OCI-LY7 (cell line): Measurements from ENCODE around the gene RASA1. TPM values are rescaled to one million over a fixed set of nuclear protein-coding genes. Genes with fewer than 3 reads are reported as not detected.

Source experiments
- BruUV-seq: library from RNA; stranded (reverse); fragments of 400-500 nt; replicated peaks from 2 replicates; lab custom pipeline; 2021; lab: Mats Ljungman, UMichigan
- CTCF ChIA-PET: fragments of 300-600 bp; sonication (Branson Sonifier 250); formaldehyde crosslinking; loops from one replicate; lab custom pipeline; 2022; ENCODE audit warnings: antibody characterized with exemption; ENCODE audit not compliant: unreplicated experiment; lab: Charles Lee
- POLR2A ChIA-PET: fragments of 300-600 bp; sonication (Branson Sonifier 250); formaldehyde crosslinking; loops from one replicate; lab custom pipeline; 2022; ENCODE audit warnings: antibody characterized with exemption; lab: Charles Lee
- DNase-seq: peaks from one replicate; pipeline ENCODE4 v3.0.0-alpha.2; 2015; ENCODE audit warnings: low spot score
- H2AFZ ChIP-seq: fragments of 200-600 bp; sonication (generic), shearing (Covaris generic); 2 replicates; pipeline ENCODE4 v1.6.1; 2014; ENCODE audit warnings: mild to moderate bottlenecking, antibody characterized with exemption, low read length, moderate library complexity
- H3K27ac ChIP-seq: fragments of 200-600 bp; sonication (generic); 2 replicates; pipeline ENCODE4 v1.5.1; 2014; ENCODE audit warnings: mixed run types, low read depth, mild to moderate bottlenecking, moderate library complexity, low read length, inconsistent platforms; ENCODE audit not compliant: poor library complexity, severe bottlenecking
- H3K36me3 ChIP-seq: fragments of 200-600 bp; sonication (generic); 2 replicates; pipeline ENCODE4 v1.6.1; 2014; ENCODE audit warnings: mild to moderate bottlenecking, antibody characterized with exemption, low read length, moderate library complexity, mixed read lengths; ENCODE audit not compliant: insufficient read depth
- H3K4me1 ChIP-seq: fragments of 200-600 bp; sonication (generic); 2 replicates; pipeline ENCODE4 v1.5.1; 2014; ENCODE audit warnings: mild to moderate bottlenecking, low read length; ENCODE audit not compliant: insufficient read depth, poor library complexity, severe bottlenecking
- H3K4me2 ChIP-seq: fragments of 200-600 bp; sonication (generic); 2 replicates; pipeline ENCODE4 v1.6.1; 2014; ENCODE audit warnings: mild to moderate bottlenecking, low read length
- H3K4me3 ChIP-seq: fragments of 200-600 bp; sonication (generic); 2 replicates; pipeline ENCODE4 v1.5.1; 2014; ENCODE audit warnings: mild to moderate bottlenecking, low read depth, low read length; ENCODE audit not compliant: poor library complexity, severe bottlenecking
- H3K79me2 ChIP-seq: fragments of 200-600 bp; sonication (generic); 2 replicates; pipeline ENCODE4 v1.6.1; 2016; ENCODE audit warnings: low read depth, mild to moderate bottlenecking, low read length, moderate library complexity, mixed read lengths; ENCODE audit not compliant: insufficient read depth
- H3K9me2 ChIP-seq: fragments of 200-600 bp; sonication (generic); 2 replicates; pipeline ENCODE4 v1.6.1; 2016; ENCODE audit warnings: mild to moderate bottlenecking, low read length, mixed read lengths; ENCODE audit not compliant: insufficient read depth
- H3K9me3 ChIP-seq: fragments of 200-600 bp; sonication (generic); 2 replicates; pipeline ENCODE4 v1.6.1; 2014; ENCODE audit warnings: mild to moderate bottlenecking, mixed run types, low read length, mixed read lengths
- H4K20me1 ChIP-seq: fragments of 200-600 bp; sonication (generic); 2 replicates; pipeline ENCODE4 v1.6.1; 2014; ENCODE audit warnings: mild to moderate bottlenecking, antibody characterized with exemption, low read length, moderate library complexity, mixed read lengths; ENCODE audit not compliant: insufficient read depth
- EZH2phosphoT487 ChIP-seq: fragments of 200-600 bp; sonication (generic); IDR thresholded peaks from 2 replicates; pipeline ENCODE4 v1.6.1; 2018; ENCODE audit warnings: low read depth, borderline replicate concordance, mild to moderate bottlenecking, mixed run types, antibody characterized with exemption, low read length, moderate library complexity, mixed read lengths
- intact Hi-C: fragments of 100-400 bp; cut with micrococcal nuclease; formaldehyde crosslinking; loops from one replicate; pipeline ENCODE4 v1.10.0; 2022; ENCODE audit not compliant: unreplicated experiment
- total RNA-seq, 2 experiments: library from RNA; depleted of rRNA in 1 of 2; stranded (reverse); fragments of >200 nt in 1 of 2; shearing (Covaris generic) in 1 of 2; gene quantifications; 2 replicates each; pipeline ENCODE4 v1.2.3, GENCODE V29; 2014 to 2022
- TF ChIP-seq, protein P1 (sequence below): fragments of 200-600 bp; sonication (generic); conservative IDR thresholded peaks from 2 replicates; pipeline ENCODE4 v1.5.1; 2014; ENCODE audit warnings: mild to moderate bottlenecking, antibody characterized with exemption, low read length, moderate library complexity, mixed read lengths

The RASA1 gene
- total RNA-seq, 2 experiments from 2014 or later = 18.1 to 27.3 TPM

DNA sequence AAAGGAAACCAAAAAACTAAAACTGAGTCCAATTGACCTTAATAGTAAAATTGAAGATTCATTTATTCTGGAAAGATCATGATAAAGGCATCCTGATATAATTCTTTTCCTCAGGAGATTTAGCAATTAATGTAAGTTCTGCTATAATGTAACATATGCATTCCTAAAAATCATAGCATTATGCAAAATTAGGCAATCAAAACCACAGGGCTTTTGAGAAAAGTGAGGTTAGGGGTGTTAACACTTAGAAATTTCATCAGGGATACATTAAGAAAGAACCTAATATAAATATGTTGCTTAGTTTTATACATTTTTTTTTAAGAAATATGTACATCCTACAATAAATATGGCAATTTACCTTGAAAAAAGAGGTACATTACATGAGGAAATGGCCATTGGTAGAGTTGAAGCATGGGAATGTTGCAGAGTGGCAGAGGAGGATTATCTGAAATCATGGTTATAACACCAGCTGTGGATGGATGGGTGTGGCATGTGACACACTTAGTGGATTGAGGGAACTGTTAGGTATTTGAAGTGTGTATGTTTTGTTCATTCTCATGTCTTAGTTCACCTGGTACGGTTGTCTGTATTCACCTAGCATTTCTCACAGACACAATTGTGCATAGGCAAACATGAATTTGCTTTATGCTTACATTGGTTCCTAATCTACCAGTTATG is 94.0 kb downstream of the RASA1 start:
- no TSS peak for BruUV-seq
- Histone ChIP-seq H3K4me3 (no peak overlapping the region), H3K9me3 (no peaks in the 10 kb centered on the region), H3K27ac (no peak overlapping the region), H2AFZ (no peak overlapping the region), H3K79me2 (no peaks in the 10 kb centered on the region), H4K20me1 (no peaks in the 10 kb centered on the region), H3K4me2 (no peak overlapping the region), H3K36me3 (peaks cover 53% of the 10 kb centered on the region; the same call in 1 of the 2 replicates), H3K9me2 (no peaks in the 10 kb centered on the region), H3K4me1 (no peaks in the 10 kb centered on the region)
- ChIA-PET POLR2A (interaction anchor here (1.0 kb wide), 1 partner anchor 22 kb away, joined by 6 read pairs; no protein-coding TSS in a partner anchor), CTCF (no interaction called here)
- intact Hi-C loops = no loop called here
- TF ChIP-seq, protein P1, sequence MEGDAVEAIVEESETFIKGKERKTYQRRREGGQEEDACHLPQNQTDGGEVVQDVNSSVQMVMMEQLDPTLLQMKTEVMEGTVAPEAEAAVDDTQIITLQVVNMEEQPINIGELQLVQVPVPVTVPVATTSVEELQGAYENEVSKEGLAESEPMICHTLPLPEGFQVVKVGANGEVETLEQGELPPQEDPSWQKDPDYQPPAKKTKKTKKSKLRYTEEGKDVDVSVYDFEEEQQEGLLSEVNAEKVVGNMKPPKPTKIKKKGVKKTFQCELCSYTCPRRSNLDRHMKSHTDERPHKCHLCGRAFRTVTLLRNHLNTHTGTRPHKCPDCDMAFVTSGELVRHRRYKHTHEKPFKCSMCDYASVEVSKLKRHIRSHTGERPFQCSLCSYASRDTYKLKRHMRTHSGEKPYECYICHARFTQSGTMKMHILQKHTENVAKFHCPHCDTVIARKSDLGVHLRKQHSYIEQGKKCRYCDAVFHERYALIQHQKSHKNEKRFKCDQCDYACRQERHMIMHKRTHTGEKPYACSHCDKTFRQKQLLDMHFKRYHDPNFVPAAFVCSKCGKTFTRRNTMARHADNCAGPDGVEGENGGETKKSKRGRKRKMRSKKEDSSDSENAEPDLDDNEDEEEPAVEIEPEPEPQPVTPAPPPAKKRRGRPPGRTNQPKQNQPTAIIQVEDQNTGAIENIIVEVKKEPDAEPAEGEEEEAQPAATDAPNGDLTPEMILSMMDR = no peak
- TF ChIP-seq EZH2phosphoT487 = no peak
- no peak for DNase-seq

DNA sequence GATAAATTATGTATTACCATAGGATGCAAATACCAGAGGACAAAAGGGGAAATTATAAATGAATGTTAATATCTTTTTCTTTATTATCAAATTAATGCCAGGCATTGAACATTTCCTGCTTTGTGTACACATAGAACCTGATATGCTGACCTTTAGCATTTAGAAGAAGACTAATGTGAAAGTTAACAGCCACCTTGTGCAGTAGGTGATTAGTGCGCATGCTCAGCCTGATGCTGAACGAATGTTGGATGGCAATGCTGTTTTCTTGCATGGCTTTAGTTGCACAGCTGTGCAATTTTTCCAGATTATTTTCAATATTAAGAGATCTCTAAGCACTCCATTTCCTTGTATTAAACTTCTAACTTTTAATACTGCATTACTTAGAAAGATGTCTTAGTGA is 99.6 kb downstream of the RASA1 start:
- Histone ChIP-seq H3K4me1 (no peaks in the 10 kb centered on the region), H3K9me2 (no peaks in the 10 kb centered on the region), H3K9me3 (no peaks in the 10 kb centered on the region), H2AFZ (no peak overlapping the region), H3K4me3 (no peak overlapping the region), H3K27ac (no peak overlapping the region), H3K36me3 (peaks cover 72% of the 10 kb centered on the region), H4K20me1 (no peaks in the 10 kb centered on the region), H3K4me2 (no peak overlapping the region), H3K79me2 (no peaks in the 10 kb centered on the region)
- ChIA-PET POLR2A (no interaction called here), CTCF (no interaction called here)
- DNase-seq = no peak
- TF ChIP-seq, protein P1 = no peak
- no peak for TF ChIP-seq EZH2phosphoT487
- no TSS peak for BruUV-seq
- intact Hi-C loops = no loop called here

DNA sequence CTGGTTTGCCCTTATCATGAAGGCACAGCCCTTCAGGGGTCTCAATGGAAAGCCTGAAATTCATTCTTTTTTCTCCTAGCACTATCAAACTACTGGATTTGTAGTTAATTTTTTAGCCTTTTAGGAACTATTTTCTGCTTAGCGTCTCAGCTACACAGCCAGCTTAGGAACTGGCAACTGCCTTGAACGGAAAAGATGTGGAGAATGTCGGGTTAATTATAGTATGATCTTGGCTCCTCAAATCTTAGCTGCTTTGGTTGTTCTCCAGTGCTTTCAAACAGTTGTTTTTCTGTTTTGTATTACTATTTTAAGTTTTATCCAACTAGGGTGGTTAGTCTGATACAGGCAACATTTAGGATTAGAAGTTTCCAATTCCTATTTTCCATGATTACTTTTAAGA is 100.9 kb downstream of the RASA1 start:
- no peaks in the 10 kb centered on the region for H3K79me2 ChIP-seq
- BruUV-seq = no TSS peak
- ChIA-PET CTCF (no interaction called here), POLR2A (interaction anchor here (0.6 kb wide), 1 partner anchor 9 kb away, joined by 3 read pairs; no protein-coding TSS in a partner anchor)
- no peaks in the 10 kb centered on the region for H3K9me2 ChIP-seq
- no peaks in the 10 kb centered on the region for H4K20me1 ChIP-seq
- no peaks in the 10 kb centered on the region for H3K9me3 ChIP-seq
- no peak overlapping the region for H2AFZ ChIP-seq
- no peaks in the 10 kb centered on the region for H3K4me1 ChIP-seq
- no peak for DNase-seq
- intact Hi-C loops = no loop called here
- no peak overlapping the region for H3K4me3 ChIP-seq
- no peak overlapping the region for H3K27ac ChIP-seq
- no peak overlapping the region for H3K4me2 ChIP-seq
- peaks cover 77% of the 10 kb centered on the region for H3K36me3 ChIP-seq
- TF ChIP-seq, protein P1 = no peak
- TF ChIP-seq EZH2phosphoT487 = no peak
